ENCODE results near the gene OPA1. TPM values are rescaled to one million over a fixed set of nuclear protein-coding genes. Genes with fewer than 3 reads are reported as not detected.

The OPA1 gene
- total RNA-seq, 1 experiment from 2014 or later, result 72.0 TPM

GRCh38 chr3:193729601-193730000, 136.6 kb downstream of the OPA1 start:
- Histone ChIP-seq H3K27ac (ENCODE audit: low read depth, low read length) (no peak overlapping the region), H3K4me1 (ENCODE audit: control insufficient read depth in 1 of 2, insufficient read depth in 2 of 2, low read length in 2 of 2) (peaks cover 0 to 11% of the 10 kb centered on the region in 2 experiments; a peak in 2 of 4 replicates), H3K4me2 (ENCODE audit: low read length) (no peak overlapping the region), H3K79me2 (ENCODE audit: insufficient read depth, low read length) (no peaks in the 10 kb centered on the region), H3K9ac (ENCODE audit: low read length) (no peak overlapping the region), H4K20me1 (ENCODE audit: insufficient read depth) (no peaks in the 10 kb centered on the region), H3K36me3 (ENCODE audit: control insufficient read depth in 1 of 2, insufficient read depth in 2 of 2, low read length in 2 of 2) (no peaks in the 10 kb centered on the region), H3K9me2 (ENCODE audit: insufficient read depth) (no peaks in the 10 kb centered on the region), H3K9me3 (ENCODE audit: control insufficient read depth in 1 of 2, insufficient read depth in 1 of 2, low read depth in 1 of 2, low read length in 2 of 2) (no peaks in the 10 kb centered on the region), H3K27me3 (ENCODE audit: insufficient read depth, low read length) (no peaks in the 10 kb centered on the region), H2AFZ (ENCODE audit: low read depth, low read length, poor library complexity, severe bottlenecking) (no peak overlapping the region), H3K4me3 (replicated peaks in 1 of 2; ENCODE audit: low read depth in 1 of 2, low read length in 2 of 2) (no peak overlapping the region)
- ATAC-seq, result no peak
- TF ChIP-seq SRF (IDR thresholded peaks at IDR 0.05; ENCODE audit: low read depth), result no peak
- TF ChIP-seq YY1 (IDR thresholded peaks at IDR 0.05; ENCODE audit: extremely low read depth, insufficient replicate concordance, low read depth, low read length), result no peak
- no peak for TF ChIP-seq SP1 (IDR thresholded peaks at IDR 0.05; ENCODE audit: low read depth)
- no peak for TF ChIP-seq POLR2A (IDR thresholded peaks at IDR 0.05; ENCODE audit: borderline replicate concordance, extremely low read depth, insufficient read depth, insufficient read length)
- no peak for TF ChIP-seq POLR2AphosphoS5 (IDR thresholded peaks at IDR 0.05; ENCODE audit: low read depth, low read length)
- no peak for TF ChIP-seq ZFX (IDR thresholded peaks at IDR 0.05)
- TF ChIP-seq ATF3 (IDR thresholded peaks at IDR 0.05), result no peak
- no peak for TF ChIP-seq CBX3 (IDR thresholded peaks at IDR 0.05; ENCODE audit: low read depth)
- TF ChIP-seq CEBPB (IDR thresholded peaks at IDR 0.05; ENCODE audit: low read depth), result no peak
- TF ChIP-seq ZNF274 (IDR thresholded peaks at IDR 0.05; ENCODE audit: low read depth, low read length), result no peak
- TF ChIP-seq MAX (IDR thresholded peaks at IDR 0.05), result no peak
- no peak for TF ChIP-seq RAD21 (IDR thresholded peaks at IDR 0.05; ENCODE audit: low read depth)
- no peak for TF ChIP-seq FOSL1 (IDR thresholded peaks at IDR 0.05; ENCODE audit: low read depth)
- intact Hi-C loops (cut with micrococcal nuclease), result no loop called here
- DNase-seq (ENCODE audit: low read depth, low spot score), result no peak
- CTCF ChIA-PET, result no interaction called here
- no TSS peak for BruUV-seq (replicated peaks)
- POLR2A ChIA-PET, result no interaction called here
- RAD21 ChIA-PET (ENCODE audit: low non-redundant PET in 1 of 2, low total read pairs in 2 of 2, uncharacterized antibody in 2 of 2, unreplicated experiment in 2 of 2), result no interaction called here

- H3K4me2 ChIP-seq (ENCODE audit: low read length), result no peak overlapping the region
- H3K9ac ChIP-seq (ENCODE audit: low read length), result no peak overlapping the region
- CTCF ChIA-PET, result no interaction called here
- H3K36me3 ChIP-seq (ENCODE audit: control insufficient read depth in 1 of 2, insufficient read depth in 2 of 2, low read length in 2 of 2), result no peaks in the 10 kb centered on the region
- peaks cover 0 to 11% of the 10 kb centered on the region in 2 experiments; a peak in 2 of 4 replicates for H3K4me1 ChIP-seq (ENCODE audit: control insufficient read depth in 1 of 2, insufficient read depth in 2 of 2, low read length in 2 of 2)
- no peak overlapping the region for H3K27ac ChIP-seq (ENCODE audit: low read depth, low read length)
- DNase-seq (ENCODE audit: low read depth, low spot score) (no peak), ATAC-seq (no peak)
- RAD21 ChIA-PET (ENCODE audit: low non-redundant PET in 1 of 2, low total read pairs in 2 of 2, uncharacterized antibody in 2 of 2, unreplicated experiment in 2 of 2), result no interaction called here
- no TSS peak for BruUV-seq (replicated peaks)
- POLR2A ChIA-PET, result no interaction called here
- no peaks in the 10 kb centered on the region for H3K9me2 ChIP-seq (ENCODE audit: insufficient read depth)
- H4K20me1 ChIP-seq (ENCODE audit: insufficient read depth), result no peaks in the 10 kb centered on the region
- intact Hi-C loops (cut with micrococcal nuclease), result no loop called here
- H2AFZ ChIP-seq (ENCODE audit: low read depth, low read length, poor library complexity, severe bottlenecking), result no peak overlapping the region
- H3K79me2 ChIP-seq (ENCODE audit: insufficient read depth, low read length), result no peaks in the 10 kb centered on the region
- no peaks in the 10 kb centered on the region for H3K27me3 ChIP-seq (ENCODE audit: insufficient read depth, low read length)
- H3K4me3 ChIP-seq (replicated peaks in 1 of 2; ENCODE audit: low read depth in 1 of 2, low read length in 2 of 2), result no peak overlapping the region
- H3K9me3 ChIP-seq (ENCODE audit: control insufficient read depth in 1 of 2, insufficient read depth in 1 of 2, low read depth in 1 of 2, low read length in 2 of 2), result no peaks in the 10 kb centered on the region
- TF ChIP-seq REST (IDR thresholded peaks at IDR 0.05; ENCODE audit: low read depth) (no peak), TCF7L2 (IDR thresholded peaks at IDR 0.05; ENCODE audit: borderline replicate concordance, extremely low read depth, insufficient read depth, insufficient read length) (no peak), ZFX (IDR thresholded peaks at IDR 0.05) (no peak), POLR2A (IDR thresholded peaks at IDR 0.05; ENCODE audit: borderline replicate concordance, extremely low read depth, insufficient read depth, insufficient read length) (no peak), FOSL1 (IDR thresholded peaks at IDR 0.05; ENCODE audit: low read depth) (no peak), ATF3 (IDR thresholded peaks at IDR 0.05) (no peak), EGR1 (IDR thresholded peaks at IDR 0.05; ENCODE audit: low read depth) (no peak), CBX3 (IDR thresholded peaks at IDR 0.05; ENCODE audit: low read depth) (no peak), EZH2phosphoT487 (IDR thresholded peaks at IDR 0.05; ENCODE audit: borderline replicate concordance) (no peak), ZNF274 (IDR thresholded peaks at IDR 0.05; ENCODE audit: low read depth, low read length) (no peak), SRF (IDR thresholded peaks at IDR 0.05; ENCODE audit: low read depth) (no peak)
Measured at GRCh38 chr3:193730511-193730910, 137.5 kb downstream of the OPA1 start.

All from HCT116 (cell line).